Fibroblast of skin of left biceps (primary cell): ENCODE measurements around the gene OR4F3.
"Not testable (repeated sequence)": the region's sequence is repeated elsewhere in the genome, so short reads cannot be mapped to it uniquely, and the experiment has no call there.

ENCODE experiments used
- DNase-seq, 2 experiments: peaks; one replicate each; pipeline ENCODE4 v3.0.0-alpha.2; 2013; ENCODE audit warnings: low read depth in 2 of 2

OR4F3 gene

GRCh38 chr5:181366968-181367367, at the start of gene OR4F3:
Gene OR4F3 (plus strand): TSS chr5:181367268.
- not testable (repeated sequence) for DNase-seq
